Measurements from ENCODE around the gene RGL3.

Gene RGL3

GRCh38 chr19:11346104-11346940, 72.8 kb downstream of the RGL3 start, which contains the start of the genes CCDC159 and TMEM205:
TSS of gene CCDC159 (plus strand) at chr19:11346519. CDS start at chr19:11346607, 88 bp downstream.
TSS of gene TMEM205 (minus strand) at chr19:11346268. CDS start at chr19:11345619, 649 bp downstream.
- TF ChIP-seq CTCF (IDR thresholded peaks at IDR 0.05; ENCODE audit: low read depth, low read length) = no peak; the same call in 1 of the 2 replicates
- DNase-seq (ENCODE audit: extremely low read depth, low read depth) = peak; percentile 96

- no peak for TF ChIP-seq CTCF (IDR thresholded peaks at IDR 0.05; ENCODE audit: low read depth, low read length)
- DNase-seq (ENCODE audit: extremely low read depth, low read depth) = no peak
Observed at GRCh38 chr19:11345122-11345803, 73.9 kb downstream of the RGL3 start.
